CD4-positive, alpha-beta memory T cell (primary cell): Measurements from ENCODE around the gene SEMA4D. TPM values are rescaled to one million over a fixed set of nuclear protein-coding genes. Genes with fewer than 3 reads are reported as not detected.

ENCODE experiments used
- CTCF ChIA-PET: fragments of 350-600 bp; sonication (Branson Sonifier 250); formaldehyde crosslinking; loops from one replicate; lab custom pipeline; 2021; ENCODE audit warnings: inconsistent platforms; ENCODE audit not compliant: partially characterized antibody; lab: Charles Lee
- POLR2A ChIA-PET: fragments of 350-600 bp; sonication (Branson Sonifier 250); formaldehyde crosslinking; loops from one replicate; lab custom pipeline; 2021; ENCODE audit not compliant: partially characterized antibody; lab: Charles Lee
- DNase-seq, 5 donors: peaks; one replicate each; pipeline versions ENCODE4 v3.0.0 to v3.0.0-alpha.2; 2020 to 2022; ENCODE audit warnings: mixed read lengths in 1 of 5
- H3K27ac ChIP-seq: one replicate; pipeline ENCODE4 v1.7.0; 2013; ENCODE audit warnings: low read depth, low read length
- H3K27me3 ChIP-seq: 2 replicates; pipeline ENCODE4 v1.7.0; 2013; ENCODE audit warnings: mild to moderate bottlenecking, low read length, moderate library complexity; ENCODE audit not compliant: insufficient read depth
- H3K36me3 ChIP-seq: 2 replicates; pipeline ENCODE4 v1.7.0; 2013; ENCODE audit warnings: mild to moderate bottlenecking, low read length, moderate library complexity; ENCODE audit not compliant: insufficient read depth
- H3K4me1 ChIP-seq: 2 replicates; pipeline ENCODE4 v1.7.0; 2013; ENCODE audit warnings: mild to moderate bottlenecking, low read length, moderate library complexity; ENCODE audit not compliant: insufficient read depth
- H3K4me3 ChIP-seq, 2 donors: one replicate each; pipeline ENCODE4 v1.7.0; 2013; ENCODE audit warnings: low read length in 2 of 2, mild to moderate bottlenecking in 1 of 2
- H3K9me3 ChIP-seq, 2 donors: one replicate each; pipeline ENCODE4 v1.7.0; 2013; ENCODE audit warnings: low read length in 2 of 2, control low read depth in 1 of 2; ENCODE audit not compliant: control insufficient read depth in 1 of 2
- H3K27ac Mint-ChIP-seq, 7 donors: one replicate each; pipeline ENCODE4 v1.8.0; 2020 to 2021; ENCODE audit warnings: mixed read lengths in 7 of 7, mild to moderate bottlenecking in 6 of 7, inconsistent platforms in 3 of 7, moderate library complexity in 3 of 7
- H3K27me3 Mint-ChIP-seq, 2 donors: one replicate each; pipeline ENCODE4 v1.8.0; 2020 to 2021; ENCODE audit warnings: mixed read lengths in 2 of 2
- H3K36me3 Mint-ChIP-seq, 2 donors: one replicate each; pipeline ENCODE4 v1.8.0; 2020 to 2021; ENCODE audit warnings: mixed read lengths in 2 of 2, inconsistent platforms in 1 of 2, mild to moderate bottlenecking in 1 of 2
- H3K4me1 Mint-ChIP-seq, 4 donors: one replicate each; pipeline ENCODE4 v1.8.0; 2020 to 2021; ENCODE audit warnings: mixed read lengths in 4 of 4, mild to moderate bottlenecking in 1 of 4
- H3K4me3 Mint-ChIP-seq, 8 donors: one replicate each; pipeline ENCODE4 v1.8.0; 2020 to 2021; ENCODE audit warnings: mixed read lengths in 8 of 8, mild to moderate bottlenecking in 7 of 8, moderate library complexity in 6 of 8, inconsistent platforms in 3 of 8
- H3K9me3 Mint-ChIP-seq, 8 donors: one replicate each; pipeline ENCODE4 v1.8.0; 2020 to 2021; ENCODE audit warnings: mixed read lengths in 8 of 8, mild to moderate bottlenecking in 5 of 8, inconsistent platforms in 3 of 8, moderate library complexity in 1 of 8
- intact Hi-C: fragments of 100-400 bp; cut with micrococcal nuclease; formaldehyde crosslinking; loops from one replicate; pipeline ENCODE4 v1.15.1; 2023
- polyA plus RNA-seq, 2 donors: library from polyadenylated mRNA; unstranded; fragments of 300-500 nt; fragmentation: Illumina TruSeq; gene quantifications; one replicate each; pipeline ENCODE4 v1.2.3, GENCODE V29; 2021
- total RNA-seq, 2 experiments: library from RNA; stranded (reverse); gene quantifications; one replicate each; pipeline ENCODE4 v1.2.3, GENCODE V29; 2021

Gene SEMA4D
- total and polyA plus RNA-seq, 4 experiments from 2014 or later, result 49.5 to 410 (median 280) TPM

GRCh38 chr9:89494199-89494598 lies 3.7 kb downstream of the SEMA4D start:
- DNase-seq, result peak in 1 of 5 donors; percentile 19
- H3K4me3 Mint-ChIP-seq, result peak overlapping the region; percentile 94 to 100 (median 98)

GRCh38 chr9:89493671-89494070 lies 4.2 kb downstream of the SEMA4D start:
- no peaks in the 10 kb centered on the region for H3K27me3 Mint-ChIP-seq

More at GRCh38 chr9:89494199-89494598, 3.7 kb downstream of the SEMA4D start:
- H3K4me1 Mint-ChIP-seq, result peaks cover 69 to 93% (median 80%) of the 10 kb centered on the region in 4 donors
- Histone ChIP-seq H3K4me3 (peak overlapping the region in 1 of 2 donors; percentile 89), H3K9me3 (no peaks in the 10 kb centered on the region), H3K27me3 (no peaks in the 10 kb centered on the region), H3K36me3 (peaks cover under 1% of the 10 kb centered on the region), H3K27ac (peak overlapping the region; percentile 72), H3K4me1 (peaks cover 84% of the 10 kb centered on the region)
- POLR2A ChIA-PET, result interaction anchor here (1.0 to 3.4 kb wide), 5 partner anchors 9 to 55 kb away, joined by 3 to 17 read pairs (median 4); no protein-coding TSS in a partner anchor
- peaks cover 4 to 39% of the 10 kb centered on the region in 2 donors for H3K36me3 Mint-ChIP-seq
- CTCF ChIA-PET, result no interaction called here
- H3K27ac Mint-ChIP-seq, result peak overlapping the region; percentile 75 to 96 (median 92)
- intact Hi-C loops, result loop anchor here (5.0 kb wide), 1 partner anchor 67 kb away; no protein-coding TSS in a partner anchor
- H3K9me3 Mint-ChIP-seq, result peaks cover 0 to 1% (median 0%) of the 10 kb centered on the region in 8 donors
- H3K27me3 Mint-ChIP-seq, result no peaks in the 10 kb centered on the region

GRCh38 chr9:89493181-89493580 lies 4.7 kb downstream of the SEMA4D start:
- Mint-ChIP-seq H3K27me3 (no peaks in the 10 kb centered on the region), H3K36me3 (peaks cover 10 to 35% of the 10 kb centered on the region in 2 donors), H3K27ac (peak overlapping the region; percentile 75 to 96 (median 92)), H3K4me1 (peaks cover 67 to 93% (median 79%) of the 10 kb centered on the region in 4 donors), H3K9me3 (peaks cover 0 to 1% (median 0%) of the 10 kb centered on the region in 8 donors), H3K4me3 (peak overlapping the region; percentile 94 to 100 (median 98))
- H3K27ac ChIP-seq, result peak overlapping the region; percentile 72
- peaks cover 6% of the 10 kb centered on the region for H3K36me3 ChIP-seq
- no peaks in the 10 kb centered on the region for H3K9me3 ChIP-seq
- intact Hi-C loops, result loop anchor here (5.0 kb wide), 1 partner anchor 66 kb away; no protein-coding TSS in a partner anchor
- DNase-seq, result peak in 1 of 5 donors; percentile 30
- ChIA-PET POLR2A (interaction anchor here (0.6 to 4.8 kb wide), 12 partner anchors 10 to 72 kb away, joined by 3 to 50 read pairs (median 4); no protein-coding TSS in a partner anchor), CTCF (no interaction called here)
- H3K4me3 ChIP-seq, result peak overlapping the region; percentile 27 to 89
- no peaks in the 10 kb centered on the region for H3K27me3 ChIP-seq
- H3K4me1 ChIP-seq, result peaks cover 84% of the 10 kb centered on the region

More at GRCh38 chr9:89493671-89494070, 4.2 kb downstream of the SEMA4D start:
- H3K36me3 ChIP-seq, result peaks cover 6% of the 10 kb centered on the region
- H3K27ac ChIP-seq, result peak overlapping the region; percentile 72
- peaks cover 0 to 1% (median 0%) of the 10 kb centered on the region in 8 donors for H3K9me3 Mint-ChIP-seq
- POLR2A ChIA-PET, result interaction anchor here (0.6 to 4.8 kb wide), 11 partner anchors 9 to 72 kb away, joined by 3 to 50 read pairs (median 4); no protein-coding TSS in a partner anchor
- no peaks in the 10 kb centered on the region for H3K9me3 ChIP-seq
- CTCF ChIA-PET, result no interaction called here
- peaks cover 8 to 39% of the 10 kb centered on the region in 2 donors for H3K36me3 Mint-ChIP-seq
- H3K4me3 Mint-ChIP-seq, result peak overlapping the region; percentile 94 to 100 (median 98)
- peaks cover 69 to 93% (median 80%) of the 10 kb centered on the region in 4 donors for H3K4me1 Mint-ChIP-seq
- intact Hi-C loops, result loop anchor here (5.0 kb wide), 1 partner anchor 66 kb away; no protein-coding TSS in a partner anchor
- peak overlapping the region; percentile 27 to 89 for H3K4me3 ChIP-seq
- peaks cover 84% of the 10 kb centered on the region for H3K4me1 ChIP-seq
- peak in 1 of 5 donors; percentile 22 for DNase-seq
- H3K27ac Mint-ChIP-seq, result peak overlapping the region; percentile 75 to 96 (median 92)
- no peaks in the 10 kb centered on the region for H3K27me3 ChIP-seq

- Histone ChIP-seq H3K4me1 (peaks cover 88% of the 10 kb centered on the region), H3K9me3 (no peaks in the 10 kb centered on the region), H3K27me3 (no peaks in the 10 kb centered on the region), H3K27ac (peak overlapping the region; percentile 72), H3K36me3 (peaks cover 6% of the 10 kb centered on the region), H3K4me3 (peak overlapping the region in 1 of 2 donors; percentile 89)
- H3K9me3 Mint-ChIP-seq, result peaks cover 0 to 1% (median 0%) of the 10 kb centered on the region in 8 donors
- no peaks in the 10 kb centered on the region for H3K27me3 Mint-ChIP-seq
- intact Hi-C loops, result loop anchor here (5.0 kb wide), 1 partner anchor 65 kb away; no protein-coding TSS in a partner anchor
- H3K4me3 Mint-ChIP-seq, result peak overlapping the region; percentile 68 to 100 (median 95)
- H3K4me1 Mint-ChIP-seq, result peaks cover 71 to 97% (median 83%) of the 10 kb centered on the region in 4 donors
- H3K27ac Mint-ChIP-seq, result peak overlapping the region; percentile 74 to 96 (median 90)
- peaks cover 15 to 39% of the 10 kb centered on the region in 2 donors for H3K36me3 Mint-ChIP-seq
- ChIA-PET CTCF (interaction anchor here (1.2 kb wide), 1 partner anchor 56 kb away, joined by 3 read pairs; no protein-coding TSS in a partner anchor), POLR2A (interaction anchor here (1.0 to 4.8 kb wide), 10 partner anchors 8 to 84 kb away, joined by 3 to 50 read pairs (median 4); no protein-coding TSS in a partner anchor)
- DNase-seq, result peak in 1 of 5 donors; percentile 36
Measured at GRCh38 chr9:89492586-89492985, 5.3 kb downstream of the SEMA4D start.

GRCh38 chr9:89491694-89492093 lies 6.2 kb downstream of the SEMA4D start:
- Mint-ChIP-seq H3K27ac (peak overlapping the region; percentile 74 to 94 (median 90)), H3K4me3 (peak overlapping the region; percentile 68 to 100 (median 95)), H3K27me3 (no peaks in the 10 kb centered on the region), H3K9me3 (no peaks in the 10 kb centered on the region), H3K36me3 (peaks cover 12 to 39% of the 10 kb centered on the region in 2 donors), H3K4me1 (peaks cover 78 to 100% (median 91%) of the 10 kb centered on the region in 4 donors)
- Histone ChIP-seq H3K9me3 (no peaks in the 10 kb centered on the region), H3K4me3 (peak overlapping the region in 1 of 2 donors; percentile 32), H3K27me3 (no peaks in the 10 kb centered on the region), H3K27ac (peak overlapping the region; percentile 72), H3K36me3 (peaks cover 6% of the 10 kb centered on the region), H3K4me1 (peaks cover 96% of the 10 kb centered on the region)
- ChIA-PET CTCF (interaction anchor here (1.2 to 5.7 kb wide), 3 partner anchors 57 to 62 kb away, joined by 3 to 52 read pairs (median 16); no protein-coding TSS in a partner anchor), POLR2A (interaction anchor here (1.0 to 4.8 kb wide), 13 partner anchors 9 to 83 kb away, joined by 3 to 50 read pairs (median 4); no protein-coding TSS in a partner anchor)
- intact Hi-C loops, result loop anchor here (5.0 kb wide), 1 partner anchor 64 kb away; no protein-coding TSS in a partner anchor
- DNase-seq, result no peak

- intact Hi-C loops, result loop anchor here (1.0 to 5.0 kb wide), 4 partner anchors 8 to 63 kb away; partner anchors contain the start of gene SEMA4D
- H3K27me3 ChIP-seq, result no peaks in the 10 kb centered on the region
Measured at GRCh38 chr9:89489548-89490530, 8.1 kb downstream of the SEMA4D start.

More at GRCh38 chr9:89489548-89490530, 8.1 kb downstream of the SEMA4D start:
- H3K27ac Mint-ChIP-seq, result peak overlapping the region; percentile 74 to 99 (median 88)
- ChIA-PET POLR2A (interaction anchor here (0.6 to 4.8 kb wide), 39 partner anchors 9 to 179 kb away, joined by 3 to 50 read pairs (median 5); partner anchors contain the start of genes CKS2 and SEMA4D), CTCF (interaction anchor here (0.7 to 5.7 kb wide), 16 partner anchors 8 to 88 kb away, joined by 3 to 52 read pairs (median 4); no protein-coding TSS in a partner anchor)
- H3K36me3 Mint-ChIP-seq, result peaks cover 23 to 43% of the 10 kb centered on the region in 2 donors
- H3K36me3 ChIP-seq, result peaks cover 6% of the 10 kb centered on the region
- H3K27me3 Mint-ChIP-seq, result no peaks in the 10 kb centered on the region
- peaks cover 87 to 100% (median 93%) of the 10 kb centered on the region in 4 donors for H3K4me1 Mint-ChIP-seq
- no peaks in the 10 kb centered on the region for H3K9me3 Mint-ChIP-seq
- H3K4me3 ChIP-seq, result peak overlapping the region; percentile 19 to 20
- peak overlapping the region; percentile 68 to 100 (median 92) for H3K4me3 Mint-ChIP-seq
- H3K27ac ChIP-seq, result peak overlapping the region; percentile 72
- H3K4me1 ChIP-seq, result peaks cover 97% of the 10 kb centered on the region
- peak; percentile 71 to 86 (median 83) for DNase-seq
- H3K9me3 ChIP-seq, result no peaks in the 10 kb centered on the region
